GM12872 (cell line): ENCODE data around the gene NOB1.

Experiments
- TF ChIP-seq, protein P1 (sequence below): IDR thresholded peaks from 3 replicates; pipeline ENCODE4 v1.5.1; 2011; ENCODE audit warnings: low read depth, mild to moderate bottlenecking, low read length, moderate library complexity; ENCODE audit not compliant: insufficient read depth

Gene NOB1

DNA sequence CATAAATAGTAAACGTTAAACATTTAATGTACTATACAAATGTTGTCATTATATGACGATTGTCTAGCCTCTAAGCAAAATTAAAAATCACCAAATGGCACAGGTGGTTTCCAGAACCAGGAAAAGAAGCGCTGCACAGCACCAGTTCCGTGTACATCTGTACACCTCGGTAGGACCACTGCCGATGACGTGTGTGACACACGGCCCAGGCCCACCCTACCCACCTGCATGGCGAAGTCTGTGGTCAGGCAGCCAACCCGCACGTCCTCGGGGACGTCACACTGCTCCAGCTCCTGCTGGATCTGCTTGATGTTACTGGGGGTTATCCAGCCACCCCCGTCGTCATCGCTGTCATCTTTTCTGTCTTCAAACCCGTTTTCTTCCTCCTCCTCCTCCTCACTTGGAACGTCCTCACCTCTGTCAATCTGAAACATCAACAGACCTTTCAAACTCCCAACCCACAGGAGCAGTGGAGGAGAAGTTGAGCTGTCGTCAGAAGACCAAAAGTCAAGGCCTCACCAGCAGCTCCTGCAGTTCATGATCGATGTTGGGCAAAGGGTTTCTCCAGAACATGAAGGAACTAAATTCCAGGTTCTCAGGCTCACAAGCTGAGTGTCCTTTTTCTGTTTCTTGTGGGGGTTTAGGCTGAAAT lies 5.9 kb downstream of the NOB1 start:
- TF ChIP-seq, protein P1, sequence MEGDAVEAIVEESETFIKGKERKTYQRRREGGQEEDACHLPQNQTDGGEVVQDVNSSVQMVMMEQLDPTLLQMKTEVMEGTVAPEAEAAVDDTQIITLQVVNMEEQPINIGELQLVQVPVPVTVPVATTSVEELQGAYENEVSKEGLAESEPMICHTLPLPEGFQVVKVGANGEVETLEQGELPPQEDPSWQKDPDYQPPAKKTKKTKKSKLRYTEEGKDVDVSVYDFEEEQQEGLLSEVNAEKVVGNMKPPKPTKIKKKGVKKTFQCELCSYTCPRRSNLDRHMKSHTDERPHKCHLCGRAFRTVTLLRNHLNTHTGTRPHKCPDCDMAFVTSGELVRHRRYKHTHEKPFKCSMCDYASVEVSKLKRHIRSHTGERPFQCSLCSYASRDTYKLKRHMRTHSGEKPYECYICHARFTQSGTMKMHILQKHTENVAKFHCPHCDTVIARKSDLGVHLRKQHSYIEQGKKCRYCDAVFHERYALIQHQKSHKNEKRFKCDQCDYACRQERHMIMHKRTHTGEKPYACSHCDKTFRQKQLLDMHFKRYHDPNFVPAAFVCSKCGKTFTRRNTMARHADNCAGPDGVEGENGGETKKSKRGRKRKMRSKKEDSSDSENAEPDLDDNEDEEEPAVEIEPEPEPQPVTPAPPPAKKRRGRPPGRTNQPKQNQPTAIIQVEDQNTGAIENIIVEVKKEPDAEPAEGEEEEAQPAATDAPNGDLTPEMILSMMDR, result no peak

DNA sequence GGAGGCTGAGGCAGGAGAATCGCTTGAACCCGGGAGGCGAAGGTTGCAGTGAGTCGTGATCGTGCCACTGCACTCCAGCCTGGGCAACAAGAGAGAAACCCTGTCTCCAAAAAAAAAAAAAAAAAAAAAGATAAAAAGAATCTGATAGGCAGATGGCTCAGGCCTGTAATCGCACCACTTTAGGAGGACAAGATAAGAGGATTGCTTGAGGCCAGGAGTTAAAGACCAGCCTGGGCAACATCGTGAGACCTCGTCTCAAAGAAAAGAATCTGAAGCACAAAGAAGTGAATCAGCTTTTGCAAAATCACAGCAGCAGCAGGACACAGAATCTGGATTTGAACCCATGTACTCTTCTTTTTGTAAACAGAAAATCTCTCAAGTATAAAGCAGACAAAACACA lies 7.6 kb downstream of the NOB1 start:
- TF ChIP-seq, protein P1, result no peak

GRCh38 chr16:69745959-69746358 lies 8.8 kb downstream of the NOB1 start:
- TF ChIP-seq, protein P1, result no peak

DNA sequence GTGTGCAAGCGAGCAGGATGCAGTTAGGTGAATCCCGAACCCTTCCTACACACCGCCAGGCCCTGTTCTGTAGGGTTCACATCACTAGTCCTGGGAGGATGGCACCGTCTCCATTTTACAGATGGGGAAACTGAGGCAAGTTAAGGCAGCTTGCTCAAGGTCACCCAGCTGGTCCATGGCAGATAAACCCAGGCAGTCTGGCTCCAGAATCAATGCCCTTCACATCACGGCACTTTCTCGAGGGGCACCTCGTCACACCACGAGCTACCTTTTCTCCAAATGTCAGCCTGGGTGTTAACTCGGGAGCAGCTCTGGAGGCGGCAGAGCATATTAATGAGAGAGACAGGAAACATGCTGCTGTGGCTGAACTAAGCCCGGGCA lies 9.5 kb downstream of the NOB1 start:
- TF ChIP-seq, protein P1, result no peak

- TF ChIP-seq, protein P1, result no peak
These were observed 10.1 kb downstream of the NOB1 start for GRCh38 chr16:69744363-69745231.

GRCh38 chr16:69741951-69742904 lies 12.5 kb downstream of the NOB1 start:
- TF ChIP-seq, protein P1, result no peak

GRCh38 chr16:69741519-69741918 lies 13.2 kb downstream of the NOB1 start:
- TF ChIP-seq, protein P1, result no peak
